ENCODE data around the gene GPR135.

DNA sequence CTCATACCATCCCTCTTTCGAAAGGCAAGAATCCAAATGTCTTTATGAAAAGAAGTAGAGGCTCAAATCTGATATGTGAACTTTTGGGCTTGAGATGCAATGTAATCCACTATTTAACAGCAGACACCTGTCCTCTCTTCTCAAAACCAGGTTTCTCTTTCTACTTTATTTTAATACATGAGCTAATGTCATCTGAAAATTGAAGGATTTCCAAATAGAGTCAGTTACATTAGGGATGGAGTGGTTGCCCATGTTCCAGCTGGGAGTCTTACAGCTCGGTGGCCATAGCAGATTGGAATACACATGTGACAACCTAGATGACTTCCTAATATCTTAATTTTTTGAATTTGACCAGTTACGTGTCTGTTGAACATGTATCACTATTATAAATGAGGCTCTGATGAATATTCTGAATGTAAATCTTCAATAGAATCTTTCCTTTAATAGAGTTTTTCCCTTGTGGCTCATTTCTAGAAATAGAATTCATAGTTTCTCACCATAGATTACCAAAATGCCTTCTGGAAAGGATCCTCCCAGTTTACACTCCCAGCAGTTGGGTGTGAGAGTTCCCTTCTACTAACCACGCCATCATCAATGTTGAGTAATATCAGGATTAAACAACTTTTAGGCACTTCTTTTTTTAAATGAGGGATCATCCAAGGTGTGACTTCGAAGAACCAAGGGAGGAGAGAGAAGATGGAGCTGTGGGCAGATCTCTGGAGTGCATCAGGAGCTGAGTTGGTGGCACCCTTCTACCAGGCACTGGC lies 49.2 kb downstream of the GPR135 start:
- TF ChIP-seq CTCF (IDR thresholded peaks at IDR 0.05; ENCODE audit: poor library complexity, severe bottlenecking) = no peak
- TF ChIP-seq POLR2AphosphoS5 (IDR thresholded peaks at IDR 0.05) = no peak
- no peak for TF ChIP-seq EZH2 (IDR thresholded peaks at IDR 0.05; ENCODE audit: borderline replicate concordance, insufficient read depth, low read length, poor library complexity, severe bottlenecking)
- no peak for TF ChIP-seq REST (IDR thresholded peaks at IDR 0.05; ENCODE audit: borderline replicate concordance)
- no peak for TF ChIP-seq RAD21 (conservative IDR thresholded peaks at IDR 0.05)
- no peak for TF ChIP-seq EP300 (conservative IDR thresholded peaks at IDR 0.05; ENCODE audit: poor library complexity, severe bottlenecking)
- no peak for TF ChIP-seq SMC3 (conservative IDR thresholded peaks at IDR 0.05; ENCODE audit: poor library complexity)

Measured in neural cell (in vitro differentiated cells).